Urinary bladder (tissue), 4 donors: ENCODE results near the gene EPM2AIP1. TPM values are rescaled to one million over a fixed set of nuclear protein-coding genes. Genes with fewer than 3 reads are reported as not detected.

Experiments used
- DNase-seq: peaks from one replicate; pipeline ENCODE4 v3.0.0-alpha.2; 2015; ENCODE audit errors: extremely low spot score
- H3K27ac ChIP-seq: one replicate; pipeline ENCODE4 v1.5.1; 2013; ENCODE audit warnings: low read depth, mild to moderate bottlenecking, moderate library complexity
- H3K36me3 ChIP-seq: one replicate; pipeline ENCODE4 v1.6.1; 2013; ENCODE audit warnings: mild to moderate bottlenecking, moderate library complexity; ENCODE audit not compliant: insufficient read depth
- H3K4me1 ChIP-seq: one replicate; pipeline ENCODE4 v1.6.1; 2013; ENCODE audit warnings: mild to moderate bottlenecking, moderate library complexity; ENCODE audit not compliant: insufficient read depth
- H3K4me3 ChIP-seq: one replicate; pipeline ENCODE4 v1.5.1; 2013; ENCODE audit warnings: low read depth, low read length
- WGBS: extraction: QIAGEN DNeasy Blood & Tissue Kit; methylation state at CpG from one replicate; pipeline ENCODE4 v1.1.7; 2013; 5-methylcytosine and 5-hydroxymethylcytosine counted together
- polyA plus RNA-seq: library from polyadenylated mRNA; stranded (reverse); fragments of 200-250 nt; gene quantifications from one replicate; pipeline ENCODE4 v1.2.3, GENCODE V29; 2013
- total RNA-seq: library from RNA; depleted of rRNA; stranded (reverse); fragments of >200 nt; gene quantifications from one replicate; pipeline ENCODE4 v1.2.3, GENCODE V29; 2014
- donor health status: healthy with polysubstance abuse.
- donor health status: healthy.

Gene EPM2AIP1
- total and polyA plus RNA-seq, 2 donors, result 8.2 to 37.9 TPM

DNA sequence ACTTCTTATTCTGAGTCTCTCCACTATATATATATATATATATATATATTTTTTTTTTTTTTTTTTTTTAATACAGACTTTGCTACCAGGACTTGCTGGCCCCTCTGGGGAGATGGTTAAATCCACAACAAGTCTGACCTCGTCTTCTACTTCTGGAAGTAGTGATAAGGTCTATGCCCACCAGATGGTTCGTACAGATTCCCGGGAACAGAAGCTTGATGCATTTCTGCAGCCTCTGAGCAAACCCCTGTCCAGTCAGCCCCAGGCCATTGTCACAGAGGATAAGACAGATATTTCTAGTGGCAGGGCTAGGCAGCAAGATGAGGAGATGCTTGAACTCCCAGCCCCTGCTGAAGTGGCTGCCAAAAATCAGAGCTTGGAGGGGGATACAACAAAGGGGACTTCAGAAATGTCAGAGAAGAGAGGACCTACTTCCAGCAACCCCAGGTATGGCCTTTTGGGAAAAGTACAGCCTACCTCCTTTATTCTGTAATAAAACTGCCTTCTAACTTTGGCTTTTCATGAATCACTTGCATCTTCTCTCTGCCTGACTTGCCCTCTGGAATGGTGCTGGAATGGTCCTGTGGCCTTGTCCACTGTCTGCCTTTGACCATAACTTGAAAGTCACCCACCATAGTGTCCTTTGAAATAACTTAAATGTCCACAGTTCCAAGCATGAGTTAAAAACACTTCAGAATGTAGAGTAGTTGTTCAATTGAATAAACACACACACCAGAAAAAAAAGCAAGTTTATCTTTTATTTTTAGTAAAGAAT, 32.8 kb upstream of the EPM2AIP1 start:
- Histone ChIP-seq H3K27ac (no peak overlapping the region), H3K4me3 (no peak overlapping the region), H3K4me1 (no peaks in the 10 kb centered on the region), H3K36me3 (peaks cover 5% of the 10 kb centered on the region)
- WGBS, result 90% methylated on average over 3 of the region's 3 CpGs
- no peak for DNase-seq

GRCh38 chr3:37024820-37025405, 32.0 kb upstream of the EPM2AIP1 start:
- 94% methylated on average over 3 of the region's 3 CpGs for WGBS
- Histone ChIP-seq H3K27ac (no peak overlapping the region), H3K4me3 (no peak overlapping the region), H3K4me1 (no peaks in the 10 kb centered on the region), H3K36me3 (peaks cover 11% of the 10 kb centered on the region)
- DNase-seq, result no peak

GRCh38 chr3:37024092-37024491, 31.2 kb upstream of the EPM2AIP1 start:
- Histone ChIP-seq H3K4me3 (no peak overlapping the region), H3K27ac (no peak overlapping the region), H3K4me1 (no peaks in the 10 kb centered on the region), H3K36me3 (peaks cover 11% of the 10 kb centered on the region)
- WGBS, result 93% methylated on average over 2 of the region's 2 CpGs
- no peak for DNase-seq

DNA sequence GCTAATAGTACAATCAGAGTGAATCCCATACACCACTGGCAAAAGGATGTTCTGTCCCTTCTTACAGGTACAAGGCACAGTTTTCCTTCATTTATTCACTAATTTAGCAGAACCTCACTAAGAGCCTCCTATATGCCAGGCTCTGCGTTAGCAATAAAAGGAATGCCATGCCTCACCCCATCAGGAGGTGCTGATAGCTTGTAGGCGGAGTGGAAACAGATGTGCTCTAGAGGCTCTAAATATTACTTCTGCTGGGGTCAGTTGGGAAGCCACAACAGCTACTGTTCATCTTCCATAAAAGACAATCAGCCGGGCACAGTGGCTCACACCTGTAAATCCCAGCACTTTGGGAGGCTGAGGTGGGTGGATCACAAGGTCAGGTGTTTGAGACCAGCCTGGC, 24.8 kb upstream of the EPM2AIP1 start:
- Histone ChIP-seq H3K27ac (no peak overlapping the region), H3K4me3 (no peak overlapping the region), H3K4me1 (no peaks in the 10 kb centered on the region), H3K36me3 (peaks cover 10% of the 10 kb centered on the region)
- DNase-seq, result no peak
- 96% methylated on average over 3 of the region's 3 CpGs for WGBS

DNA sequence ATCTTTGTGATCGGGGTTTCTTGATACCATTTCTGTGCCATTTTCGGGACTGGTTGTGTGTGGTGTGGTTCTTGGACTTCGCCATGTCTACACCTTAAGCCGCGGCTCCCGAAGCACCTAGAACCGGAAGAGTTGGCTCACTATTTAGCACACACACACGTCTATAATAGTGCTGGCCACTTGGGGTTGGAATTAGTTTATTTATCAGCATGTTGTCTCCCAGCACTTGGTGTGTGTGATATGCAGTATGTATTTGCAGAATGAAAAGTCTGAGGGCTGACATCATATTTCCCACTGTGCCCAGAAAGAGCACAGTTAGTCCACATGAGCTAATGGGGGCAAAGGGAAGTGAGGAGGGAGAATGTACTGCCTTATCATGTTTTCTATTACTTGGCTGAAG, 24.0 kb upstream of the EPM2AIP1 start:
- 92% methylated on average over 8 of the region's 8 CpGs for WGBS
- H3K4me3 ChIP-seq, result no peak overlapping the region
- no peak overlapping the region for H3K27ac ChIP-seq
- H3K4me1 ChIP-seq, result no peaks in the 10 kb centered on the region
- H3K36me3 ChIP-seq, result peaks cover 12% of the 10 kb centered on the region
- no peak for DNase-seq

- H3K4me3 ChIP-seq, result no peak overlapping the region
- no peak overlapping the region for H3K27ac ChIP-seq
- no peaks in the 10 kb centered on the region for H3K4me1 ChIP-seq
- H3K36me3 ChIP-seq, result peaks cover 15% of the 10 kb centered on the region
- no peak for DNase-seq
- WGBS, result 89% methylated on average over 5 of the region's 5 CpGs
Observed at GRCh38 chr3:37015642-37016041, 22.7 kb upstream of the EPM2AIP1 start.

- WGBS, result 62% methylated on average over 2 of the region's 2 CpGs
- no peaks in the 10 kb centered on the region for H3K4me1 ChIP-seq
- DNase-seq, result no peak
- H3K27ac ChIP-seq, result no peak overlapping the region
- no peak overlapping the region for H3K4me3 ChIP-seq
- peaks cover 9% of the 10 kb centered on the region for H3K36me3 ChIP-seq
Observed at GRCh38 chr3:37014620-37015019, 21.7 kb upstream of the EPM2AIP1 start.

GRCh38 chr3:36993326-36994283, 674 bp upstream of the EPM2AIP1 start, which contains the start of gene MLH1:
Gene MLH1 (plus strand): TSS chr3:36993518. CDS start chr3:36993548, 30 bp downstream.
- H3K4me3 ChIP-seq, result peak within 1 kb of the TSS; percentile 48
- peaks cover 3% of the 10 kb centered on the region for H3K4me1 ChIP-seq
- peak; percentile 100 for DNase-seq
- WGBS, result under 1% methylated on average over 47 of the region's 47 CpGs
- peak within 1 kb of the TSS; percentile 98 for H3K27ac ChIP-seq
- peaks cover 4% of the 10 kb centered on the region for H3K36me3 ChIP-seq

GRCh38 chr3:36991923-36992805, 767 bp downstream of the EPM2AIP1 start:
- peaks cover 3% of the 10 kb centered on the region for H3K4me1 ChIP-seq
- peak overlapping the region; percentile 48 for H3K4me3 ChIP-seq
- 5% methylated on average over 24 of the region's 24 CpGs for WGBS
- peak overlapping the region; percentile 98 for H3K27ac ChIP-seq
- H3K36me3 ChIP-seq, result peaks cover 1% of the 10 kb centered on the region
- peak; percentile 14 for DNase-seq

DNA sequence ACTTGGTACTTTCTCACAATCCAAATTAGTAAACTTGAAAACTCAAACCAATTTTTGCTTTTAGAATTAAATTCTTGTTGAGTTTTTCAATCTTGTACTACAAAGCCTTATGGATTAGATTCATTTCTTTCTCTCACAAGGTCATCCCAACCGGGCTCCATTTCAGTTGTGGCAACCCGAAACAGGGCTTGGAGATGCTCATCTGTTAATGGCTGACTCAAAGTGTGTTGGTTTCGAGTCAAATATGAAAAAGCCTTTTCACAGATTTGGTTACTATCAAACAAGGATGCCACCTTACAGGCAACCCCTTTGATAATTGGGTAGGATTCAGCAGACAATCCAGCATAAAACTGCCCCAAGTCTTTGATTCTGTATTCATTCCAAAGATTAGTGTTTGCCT, 1.8 kb downstream of the EPM2AIP1 start:
- WGBS, result 72% methylated on average over 3 of the region's 3 CpGs

DNA sequence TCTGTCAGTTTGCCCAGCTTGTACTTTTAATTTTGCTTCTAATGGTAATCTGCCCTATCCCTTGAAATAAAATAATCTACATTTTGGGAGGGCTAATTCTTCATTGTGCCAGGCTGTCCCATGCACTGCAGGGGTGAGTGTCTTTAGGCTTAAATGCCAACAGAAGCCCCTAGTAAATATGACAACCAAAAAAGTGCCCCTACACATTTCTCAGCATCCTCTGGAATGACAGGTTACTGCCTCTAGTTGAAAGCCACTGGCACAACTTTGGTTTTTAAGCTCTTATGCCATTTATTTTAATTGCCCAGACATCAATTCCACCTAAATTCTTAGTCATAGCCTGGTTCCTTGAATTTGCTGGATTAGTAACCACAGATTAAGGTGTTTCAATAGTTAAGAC, 3.4 kb downstream of the EPM2AIP1 start:
- Histone ChIP-seq H3K36me3 (peaks cover 6% of the 10 kb centered on the region), H3K4me1 (peaks cover 3% of the 10 kb centered on the region), H3K4me3 (no peak overlapping the region), H3K27ac (no peak overlapping the region)
- DNase-seq, result no peak

More for the DNA sequence above, 1.8 kb downstream of the EPM2AIP1 start:
- Histone ChIP-seq H3K27ac (no peak overlapping the region), H3K4me3 (peak overlapping the region; percentile 3), H3K4me1 (peaks cover 3% of the 10 kb centered on the region), H3K36me3 (peaks cover 4% of the 10 kb centered on the region)
- no peak for DNase-seq

DNA sequence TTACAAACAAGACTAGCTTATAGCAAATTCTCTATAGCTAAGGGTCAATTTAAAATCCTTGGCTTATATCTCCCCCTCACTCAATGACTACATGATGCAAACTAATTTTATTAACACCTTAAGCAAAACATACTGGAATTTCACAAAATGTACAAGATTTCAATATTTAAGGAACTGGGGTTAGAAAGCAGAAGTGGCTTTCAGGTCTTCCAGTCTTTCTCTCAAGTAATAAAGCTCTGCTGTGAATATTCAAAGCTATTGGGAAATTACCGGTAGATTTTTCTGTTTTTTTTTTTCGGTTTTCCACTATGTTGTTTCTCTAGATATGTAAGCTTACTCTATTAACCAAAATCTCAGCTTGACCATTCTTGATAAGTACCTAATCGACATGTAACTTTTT, 3.9 kb downstream of the EPM2AIP1 start:
- Histone ChIP-seq H3K4me3 (no peak overlapping the region), H3K36me3 (peaks cover 6% of the 10 kb centered on the region), H3K4me1 (peaks cover 3% of the 10 kb centered on the region), H3K27ac (no peak overlapping the region)
- DNase-seq, result no peak
- 83% methylated on average over 3 of the region's 3 CpGs for WGBS

- DNase-seq, result no peak
- H3K4me1 ChIP-seq, result peaks cover 3% of the 10 kb centered on the region
- no peak overlapping the region for H3K27ac ChIP-seq
- H3K36me3 ChIP-seq, result peaks cover 6% of the 10 kb centered on the region
- H3K4me3 ChIP-seq, result no peak overlapping the region
- WGBS, result 81% methylated on average over 2 of the region's 2 CpGs
Observed at GRCh38 chr3:36988356-36988755, 4.6 kb downstream of the EPM2AIP1 start.
